Tibial nerve (tissue), 4 donors: ENCODE results near the gene DNASE1.

Source experiments
- CTCF ChIP-seq, 5 experiments: fragments of 200-600 bp in 3 of 5; fragments of 450-650 bp in 2 of 5; sonication (generic) in 3 of 5; IDR thresholded peaks; one replicate each; pipeline ENCODE4 v1.5.1; 2016 to 2019; ENCODE audit warnings: antibody characterized with exemption in 5 of 5, mild to moderate bottlenecking in 3 of 5, moderate library complexity in 2 of 5
- EP300 ChIP-seq, 2 donors: sonication (generic); formaldehyde crosslinking; IDR thresholded peaks; one replicate each; pipeline ENCODE4 v1.6.1; 2017; ENCODE audit warnings: antibody characterized with exemption in 2 of 2, mild to moderate bottlenecking in 1 of 2
- POLR2A ChIP-seq, 2 donors: fragments of 450-650 bp; IDR thresholded peaks; one replicate each; pipeline ENCODE4 v1.6.1; 2017; ENCODE audit warnings: antibody characterized with exemption in 2 of 2, mild to moderate bottlenecking in 2 of 2, moderate library complexity in 2 of 2

GRCh38 chr16:3665508-3665907, 11.0 kb downstream of the DNASE1 start:
- TF ChIP-seq POLR2A (IDR thresholded peaks at IDR 0.05): no peak
- TF ChIP-seq CTCF (IDR thresholded peaks at IDR 0.05): no peak
- TF ChIP-seq EP300 (IDR thresholded peaks at IDR 0.05): no peak
